22Rv1 (cell line): ENCODE data around the gene MPHOSPH6.
"Not testable (repeated sequence)": the region's sequence is repeated elsewhere in the genome, so short reads cannot be mapped to it uniquely, and the experiment has no call there.

Experiments
- H3K27ac ChIP-seq: fragments of 450-650 bp; 2 replicates; pipeline ENCODE4 v1.5.1; 2017
- ZFX ChIP-seq: fragments of 450-650 bp; IDR thresholded peaks from 2 replicates; pipeline ENCODE4 v1.6.1; 2017; ENCODE audit warnings: antibody characterized with exemption, borderline replicate concordance
- TF ChIP-seq, protein P1 (sequence below): fragments of 450-650 bp; IDR thresholded peaks from 2 replicates; pipeline ENCODE4 v1.5.1; 2017; ENCODE audit warnings: mild to moderate bottlenecking

MPHOSPH6 gene

DNA sequence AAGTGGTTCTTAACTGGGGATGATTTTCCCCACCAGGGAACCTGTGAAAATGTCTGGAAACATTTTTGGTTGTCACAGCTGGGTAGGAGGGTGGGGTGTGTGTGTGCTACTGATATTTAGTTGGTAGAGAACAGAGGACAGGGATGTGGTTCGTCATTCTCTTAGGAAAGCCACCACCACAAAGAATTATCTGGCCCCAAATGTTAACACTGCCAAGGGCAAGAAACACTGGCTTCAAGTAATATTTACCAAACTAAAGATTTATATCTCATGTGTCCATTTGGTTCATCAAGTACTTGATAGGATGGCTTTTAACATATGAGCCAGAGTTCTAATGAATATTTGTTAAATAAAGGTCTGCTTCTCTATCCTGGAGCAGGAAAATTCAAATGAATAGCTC is 19.5 kb downstream of the MPHOSPH6 start:
- H3K27ac ChIP-seq = peak overlapping the region; percentile 6; the same call in 1 of the 2 replicates
- TF ChIP-seq ZFX = no peak
- TF ChIP-seq, protein P1, sequence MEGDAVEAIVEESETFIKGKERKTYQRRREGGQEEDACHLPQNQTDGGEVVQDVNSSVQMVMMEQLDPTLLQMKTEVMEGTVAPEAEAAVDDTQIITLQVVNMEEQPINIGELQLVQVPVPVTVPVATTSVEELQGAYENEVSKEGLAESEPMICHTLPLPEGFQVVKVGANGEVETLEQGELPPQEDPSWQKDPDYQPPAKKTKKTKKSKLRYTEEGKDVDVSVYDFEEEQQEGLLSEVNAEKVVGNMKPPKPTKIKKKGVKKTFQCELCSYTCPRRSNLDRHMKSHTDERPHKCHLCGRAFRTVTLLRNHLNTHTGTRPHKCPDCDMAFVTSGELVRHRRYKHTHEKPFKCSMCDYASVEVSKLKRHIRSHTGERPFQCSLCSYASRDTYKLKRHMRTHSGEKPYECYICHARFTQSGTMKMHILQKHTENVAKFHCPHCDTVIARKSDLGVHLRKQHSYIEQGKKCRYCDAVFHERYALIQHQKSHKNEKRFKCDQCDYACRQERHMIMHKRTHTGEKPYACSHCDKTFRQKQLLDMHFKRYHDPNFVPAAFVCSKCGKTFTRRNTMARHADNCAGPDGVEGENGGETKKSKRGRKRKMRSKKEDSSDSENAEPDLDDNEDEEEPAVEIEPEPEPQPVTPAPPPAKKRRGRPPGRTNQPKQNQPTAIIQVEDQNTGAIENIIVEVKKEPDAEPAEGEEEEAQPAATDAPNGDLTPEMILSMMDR = no peak

DNA sequence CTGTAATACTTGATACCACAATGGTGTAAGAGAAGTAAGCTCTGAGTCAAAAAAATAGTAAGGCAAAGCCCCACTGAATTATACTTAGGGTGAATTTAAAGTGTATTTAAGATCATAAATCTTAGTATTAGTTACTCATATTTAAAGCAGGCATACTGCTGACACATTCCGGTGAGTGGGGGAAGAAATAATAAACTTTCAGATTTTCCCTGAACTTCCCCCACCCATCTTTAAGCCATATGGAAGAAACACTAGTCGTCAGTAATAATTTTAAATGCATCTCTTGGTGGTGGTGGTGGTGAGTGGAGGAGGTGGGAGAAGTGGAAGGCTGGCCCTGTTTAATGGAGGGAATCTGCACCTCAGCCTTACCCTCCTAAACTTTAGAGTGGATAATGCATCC is 20.5 kb downstream of the MPHOSPH6 start:
- TF ChIP-seq ZFX = no peak
- TF ChIP-seq, protein P1 = no peak
- H3K27ac ChIP-seq = no peak overlapping the region

DNA sequence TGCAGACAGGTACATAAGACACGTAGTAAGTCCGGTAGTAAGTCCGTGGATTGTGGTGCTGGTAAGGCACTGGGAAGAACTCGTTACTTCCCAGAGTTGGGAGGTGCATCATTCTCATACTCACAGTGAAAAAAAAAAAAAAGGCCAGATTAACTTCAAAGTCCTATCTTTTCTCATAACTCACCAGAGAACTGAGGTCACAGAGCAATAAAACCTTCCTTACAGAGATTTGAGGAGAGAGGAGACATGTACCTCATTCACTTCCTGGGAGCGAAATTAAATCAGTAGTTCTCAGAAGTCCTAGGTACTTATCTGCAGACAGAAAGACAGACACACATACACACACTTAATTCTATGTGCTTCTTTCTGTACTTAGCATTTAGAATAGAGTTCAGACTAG is 22.5 kb downstream of the MPHOSPH6 start:
- TF ChIP-seq, protein P1 = no peak
- TF ChIP-seq ZFX = no peak
- H3K27ac ChIP-seq = no peak overlapping the region

DNA sequence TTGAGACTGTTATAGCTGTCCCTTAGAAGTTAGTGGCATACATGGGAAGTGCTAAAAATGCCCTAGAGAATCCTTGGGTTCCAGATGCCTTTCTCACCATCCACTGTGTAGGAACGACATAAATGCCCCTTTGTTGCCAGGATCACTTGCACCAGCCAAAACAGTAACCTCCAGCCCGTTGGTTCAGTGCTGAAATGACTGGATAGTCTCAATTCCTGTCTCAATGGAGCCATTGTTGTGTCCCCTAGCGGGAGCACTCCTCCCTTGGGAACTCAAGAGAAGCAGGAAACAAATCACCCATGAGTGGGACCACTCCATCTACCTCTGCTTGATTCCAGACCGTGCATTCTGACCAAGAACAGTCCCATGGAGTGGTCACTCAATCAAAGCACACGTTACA is 23.1 kb downstream of the MPHOSPH6 start:
- no peak for TF ChIP-seq ZFX
- TF ChIP-seq, protein P1 = no peak
- H3K27ac ChIP-seq = no peak overlapping the region

DNA sequence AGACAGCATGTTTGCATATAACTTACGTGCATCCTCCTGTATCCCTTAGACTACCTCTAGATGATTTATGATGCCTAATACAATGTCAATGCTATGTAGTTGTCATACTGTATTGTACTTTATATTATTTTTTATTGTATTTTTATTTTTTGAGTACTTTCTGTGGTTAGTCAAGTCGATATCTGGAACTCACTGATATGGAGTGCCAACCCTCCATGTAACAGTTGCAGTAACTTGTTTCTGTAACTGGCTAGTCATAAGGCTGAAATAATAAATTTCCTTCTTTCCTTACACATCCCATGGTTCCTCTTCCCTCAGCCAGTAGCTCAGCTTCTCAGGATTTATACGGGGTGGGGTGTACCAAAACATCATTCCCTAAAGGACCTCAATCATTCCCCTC is 23.5 kb downstream of the MPHOSPH6 start:
- no peak for TF ChIP-seq ZFX
- TF ChIP-seq, protein P1 = no peak
- no peak overlapping the region for H3K27ac ChIP-seq

DNA sequence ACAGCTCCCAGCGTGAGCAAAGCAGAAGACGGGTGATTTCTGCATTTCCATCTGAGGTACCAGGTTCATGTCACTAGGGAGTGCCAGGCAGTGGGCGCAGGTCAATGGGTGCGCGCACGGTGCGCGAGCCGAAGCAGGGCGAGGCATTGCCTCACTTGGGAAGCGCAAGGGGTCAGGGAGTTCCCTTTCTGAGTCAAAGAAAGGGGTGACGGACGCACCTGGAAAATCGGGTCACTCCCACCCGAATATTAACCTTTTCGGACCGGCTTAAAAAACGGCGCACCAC is 30.8 kb downstream of the MPHOSPH6 start:
- not testable (repeated sequence) for H3K27ac ChIP-seq

DNA sequence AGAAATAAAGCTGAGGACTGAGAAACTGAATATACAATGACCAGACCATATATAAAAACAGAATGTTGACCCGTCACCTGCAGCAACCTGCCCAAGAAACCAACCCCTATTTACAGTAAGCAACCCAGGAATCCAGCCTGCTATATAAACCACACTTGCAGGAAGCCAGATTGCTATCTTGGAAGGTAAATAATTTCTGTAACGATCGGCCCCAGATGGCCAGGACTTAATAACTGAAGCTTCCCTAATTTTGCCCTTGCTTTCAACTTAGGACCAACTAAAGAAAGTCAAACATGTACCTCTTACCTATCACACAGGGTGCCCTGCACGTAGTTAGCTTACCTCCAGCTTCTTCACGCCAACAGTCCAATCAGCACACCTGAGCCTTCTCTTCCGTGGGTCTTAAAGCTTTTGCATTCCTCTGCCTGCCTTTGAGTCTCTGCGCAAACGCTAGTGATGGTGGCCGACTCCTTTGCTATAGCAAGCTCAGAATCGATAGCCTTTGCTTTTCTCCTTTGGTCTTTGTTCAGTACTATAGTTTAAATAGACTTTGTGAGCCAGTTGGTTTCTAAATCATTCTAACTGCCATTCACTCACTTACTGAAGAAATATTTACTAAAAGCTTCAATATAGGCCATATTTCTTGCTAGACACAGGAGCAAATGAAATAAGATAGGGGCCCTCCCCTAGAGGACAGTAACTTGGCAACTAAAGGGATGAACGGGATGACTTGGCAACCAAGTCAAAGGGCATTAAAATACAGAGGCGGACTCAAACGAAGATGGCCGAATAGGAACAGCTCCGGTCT is 31.3 kb downstream of the MPHOSPH6 start:
- no peak overlapping the region for H3K27ac ChIP-seq
- TF ChIP-seq ZFX = no peak
- TF ChIP-seq, protein P1 = no peak

DNA sequence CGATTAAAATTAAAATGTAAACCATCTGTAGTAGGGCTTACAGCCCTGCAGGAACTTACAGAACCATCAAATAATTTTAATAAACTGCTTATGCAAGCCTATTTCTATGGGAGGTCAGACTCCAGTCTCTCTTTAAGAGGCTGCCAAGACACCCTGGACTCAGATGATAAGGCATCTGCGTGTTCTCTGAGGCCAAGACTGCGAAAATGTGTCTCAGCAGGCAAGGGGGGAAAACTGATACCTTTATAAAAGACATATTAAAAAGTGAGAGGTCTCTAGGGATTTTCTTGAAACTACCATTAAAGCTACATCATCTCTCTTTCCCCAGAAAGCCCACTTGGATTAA is 32.2 kb downstream of the MPHOSPH6 start:
- TF ChIP-seq, protein P1 = no peak
- TF ChIP-seq ZFX = no peak
- no peak overlapping the region for H3K27ac ChIP-seq
